HG03469 (cell line): ENCODE data around the gene PDK3.
A peak's percentile ranks its signal among the peaks of the same experiment; 100 is the strongest.

Experiments
- ATAC-seq: cut with Tn5 transposase; IDR thresholded peaks from one replicate; pipeline ENCODE4 v1.9.1; 2021; ENCODE audit warnings: mild to moderate bottlenecking, moderate library complexity, moderate number of reproducible peaks; ENCODE audit not compliant: unreplicated experiment

PDK3 gene

DNA sequence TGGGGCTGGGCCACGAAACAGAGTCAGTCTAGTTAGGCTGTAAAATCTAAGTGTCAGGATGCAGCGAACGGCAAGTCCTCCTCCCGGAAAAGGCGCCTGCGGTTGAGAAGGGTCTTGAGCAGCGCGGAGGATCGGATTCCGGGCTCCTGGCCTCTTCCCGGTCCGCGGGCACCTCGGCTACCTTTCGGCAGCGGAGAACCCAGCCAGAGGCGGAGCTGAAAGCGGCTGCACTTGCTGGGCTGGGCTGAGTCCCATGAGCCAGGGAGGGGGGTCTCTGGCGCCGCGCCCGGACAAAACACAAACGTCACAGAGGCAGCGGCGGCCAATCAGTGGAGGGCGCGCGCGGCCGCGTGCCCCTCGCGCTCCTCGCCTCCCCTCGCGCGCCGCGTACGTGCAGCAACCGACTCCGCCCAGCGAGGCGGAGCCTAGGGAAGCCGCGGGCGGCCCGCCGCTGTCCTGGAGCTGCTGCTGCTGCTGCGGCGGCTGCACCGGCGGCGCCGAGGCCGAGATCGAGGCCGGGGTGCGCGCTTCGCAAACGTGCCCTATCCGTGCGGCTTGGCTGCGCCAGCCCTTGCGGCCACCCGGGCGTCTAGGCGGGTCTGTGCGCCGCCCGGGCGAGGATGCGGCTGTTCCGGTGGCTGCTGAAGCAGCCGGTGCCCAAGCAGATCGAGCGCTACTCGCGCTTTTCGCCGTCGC, at the start of gene PDK3:
Gene PDK3, plus strand, starts transcription at position 451 of the 696 bp plus-strand sequence. Its CDS starts 170 bp downstream, at position 621.
- peak; percentile 94 for ATAC-seq

DNA sequence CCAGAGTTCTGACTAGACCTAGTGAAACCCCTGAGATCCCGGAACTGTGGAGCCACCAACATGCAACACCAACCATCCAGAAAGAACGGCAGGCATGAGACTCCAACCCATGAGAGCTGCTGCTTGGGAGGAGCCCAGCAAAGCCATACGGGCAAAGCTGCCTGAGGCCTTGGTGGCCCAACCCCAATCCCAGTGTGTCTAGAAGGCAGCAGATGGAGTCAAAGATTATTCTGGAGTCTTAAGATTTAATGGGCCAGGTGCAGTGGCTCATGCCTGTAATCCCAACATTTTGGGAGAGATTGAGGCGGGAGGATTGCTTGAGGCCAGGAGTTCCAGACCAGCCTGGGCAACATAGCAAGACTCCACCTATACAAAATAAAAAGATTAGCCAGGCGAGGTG, 49.2 kb upstream of the PDK3 start:
- no peak for ATAC-seq

DNA sequence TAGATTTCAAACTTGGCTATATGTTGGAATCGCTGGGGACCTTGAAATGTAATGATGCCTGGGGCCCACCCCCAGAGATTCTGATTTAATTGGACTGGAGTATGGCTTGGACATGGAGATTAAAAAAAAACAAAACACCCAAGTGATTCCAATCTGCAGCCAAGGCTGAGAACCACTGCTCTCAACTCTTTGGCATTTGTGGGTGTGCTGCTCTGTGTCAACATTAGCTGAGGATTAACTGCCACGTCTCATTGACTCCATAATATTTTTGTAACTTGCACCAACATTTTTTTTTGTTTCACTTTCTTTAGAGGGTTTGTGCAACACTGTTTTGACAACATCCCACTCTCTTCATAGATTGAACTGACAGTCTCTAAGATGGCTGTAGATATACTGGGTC, 41.1 kb upstream of the PDK3 start:
- no peak for ATAC-seq

DNA sequence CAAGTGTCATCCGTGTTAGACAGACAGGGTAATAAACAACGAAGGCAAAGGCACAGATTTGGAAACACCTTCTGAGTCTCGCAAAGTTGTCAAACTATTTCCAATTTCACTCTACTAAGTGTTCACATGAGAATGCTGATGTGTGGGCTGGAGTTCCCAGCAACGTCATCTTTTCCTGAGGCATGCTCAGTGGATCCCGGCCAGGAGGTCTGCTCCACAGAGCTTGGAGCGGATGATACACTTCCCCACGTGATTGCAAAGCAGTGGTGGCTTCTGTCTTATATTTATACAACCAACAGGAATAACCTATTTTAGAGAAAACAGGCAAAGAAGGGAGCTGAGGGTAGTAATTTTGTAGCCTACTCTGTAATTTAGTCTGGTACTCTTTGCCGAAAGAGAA, 40.1 kb upstream of the PDK3 start:
- ATAC-seq, result no peak

DNA sequence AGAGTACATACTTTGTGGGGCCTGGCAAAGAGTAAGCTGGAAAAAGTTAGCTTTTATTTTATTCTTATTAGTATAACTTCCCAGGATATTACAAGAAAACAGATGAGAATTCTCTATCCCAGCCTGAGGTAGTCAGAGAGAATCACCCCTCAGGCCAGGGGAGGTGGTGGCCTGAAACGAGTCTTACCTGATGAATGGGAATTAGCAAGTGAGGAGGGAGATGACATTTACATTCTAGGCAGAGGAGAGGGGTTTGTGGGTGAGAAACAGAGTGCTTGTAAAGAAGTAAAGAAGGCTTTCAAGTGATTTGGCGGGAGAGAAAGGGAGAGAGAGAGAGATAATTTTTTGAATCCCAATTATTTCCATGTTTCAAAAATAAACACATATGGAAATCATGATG, 39.3 kb upstream of the PDK3 start:
- no peak for ATAC-seq

DNA sequence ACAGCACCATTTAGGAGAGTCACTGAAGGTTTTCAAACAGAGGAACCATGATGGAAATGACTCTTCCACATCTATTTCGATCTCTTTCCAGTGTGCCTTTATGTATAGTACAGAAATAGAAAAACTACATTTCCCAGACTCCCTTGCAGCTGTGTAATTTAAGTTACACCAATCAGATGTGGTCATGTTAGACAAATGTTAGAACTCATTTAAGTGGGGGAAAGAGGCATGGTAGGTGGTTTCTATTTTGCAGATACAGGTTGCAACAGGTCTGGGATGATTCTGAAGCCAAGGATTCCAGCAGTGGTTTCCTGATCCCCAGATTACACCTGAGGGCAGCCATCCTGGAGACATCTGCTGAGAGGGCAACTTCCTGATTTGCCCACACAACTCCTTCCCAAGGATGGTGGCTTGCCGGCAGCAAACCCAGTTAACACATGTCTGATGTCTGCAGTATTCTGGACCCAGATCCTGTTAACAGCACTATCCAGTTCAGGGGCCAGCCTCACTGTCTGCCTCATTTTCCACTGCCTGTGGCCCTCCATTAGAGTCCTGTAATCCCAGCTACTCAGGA, 38.7 kb upstream of the PDK3 start:
- ATAC-seq, result no peak

DNA sequence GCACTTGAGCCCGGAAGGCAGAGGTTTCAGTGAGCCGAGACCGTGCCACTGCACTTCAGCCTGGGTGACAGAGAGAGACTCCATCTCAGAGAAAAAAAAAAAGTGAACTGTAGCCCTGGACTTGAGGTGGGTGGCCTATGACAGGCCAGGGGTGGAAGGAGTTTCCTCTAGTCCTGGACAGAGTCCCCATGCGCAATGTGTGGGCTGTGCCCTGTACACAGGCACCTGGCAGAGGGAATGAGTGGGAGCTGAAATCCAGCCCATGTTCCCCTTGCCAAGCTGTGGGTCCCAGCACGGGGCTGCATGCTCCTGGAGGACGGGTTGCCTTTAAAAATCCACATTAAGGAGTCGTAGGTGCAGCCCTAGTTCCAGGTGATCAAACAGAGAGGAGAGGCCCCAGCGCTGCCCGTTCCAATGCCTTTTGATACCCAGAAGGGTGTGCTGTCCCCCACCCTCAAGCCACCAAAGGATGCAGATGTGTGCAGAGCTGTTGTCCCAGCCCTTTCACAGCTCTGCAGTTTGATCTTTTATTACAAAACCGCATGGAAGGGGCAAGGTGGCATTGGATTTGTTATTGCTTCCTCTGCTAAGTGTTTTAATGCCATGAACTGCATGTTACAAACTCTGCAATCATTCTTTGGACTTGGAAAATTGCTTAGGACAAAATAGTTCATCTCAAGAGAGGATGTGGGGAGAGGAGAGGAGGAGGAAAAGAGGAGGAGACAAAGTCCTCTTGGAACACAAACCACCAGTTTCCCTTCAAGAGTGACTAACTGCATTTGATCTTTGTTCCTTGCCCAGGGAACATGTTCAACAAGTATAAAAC, 38.0 kb upstream of the PDK3 start:
- no peak for ATAC-seq

DNA sequence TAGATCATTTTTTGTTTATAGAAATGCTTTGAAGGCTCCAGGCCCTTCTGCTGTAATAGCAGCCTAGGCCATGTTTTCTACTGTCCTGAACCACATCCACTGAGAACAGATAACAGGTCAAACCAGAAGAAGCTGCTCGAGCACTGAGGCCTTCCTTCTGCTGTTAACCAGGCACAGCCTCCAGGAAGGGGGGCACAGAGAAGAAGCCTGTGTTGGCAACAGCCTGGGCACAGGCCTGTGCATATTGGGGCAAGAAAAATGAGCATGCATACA, 37.4 kb upstream of the PDK3 start:
- ATAC-seq, result no peak

DNA sequence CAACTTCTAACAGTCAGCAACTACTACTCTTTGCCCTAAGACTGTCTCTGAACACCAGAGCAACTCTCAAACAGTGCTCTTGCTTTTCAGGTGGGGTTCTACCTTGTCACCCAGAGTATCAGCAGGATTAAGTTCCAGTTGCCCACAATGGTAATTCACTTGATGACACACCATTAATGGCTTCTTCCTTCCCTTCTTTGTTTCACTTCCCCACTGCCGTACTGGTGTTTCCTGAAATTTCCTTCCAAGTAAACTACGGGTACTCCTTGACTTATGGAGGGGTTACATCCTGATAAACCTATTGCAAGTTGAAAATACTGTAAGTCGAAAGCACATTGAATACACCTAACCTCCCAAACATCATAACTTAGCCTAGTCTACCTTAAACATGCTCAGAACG, 36.6 kb upstream of the PDK3 start:
- no peak for ATAC-seq

DNA sequence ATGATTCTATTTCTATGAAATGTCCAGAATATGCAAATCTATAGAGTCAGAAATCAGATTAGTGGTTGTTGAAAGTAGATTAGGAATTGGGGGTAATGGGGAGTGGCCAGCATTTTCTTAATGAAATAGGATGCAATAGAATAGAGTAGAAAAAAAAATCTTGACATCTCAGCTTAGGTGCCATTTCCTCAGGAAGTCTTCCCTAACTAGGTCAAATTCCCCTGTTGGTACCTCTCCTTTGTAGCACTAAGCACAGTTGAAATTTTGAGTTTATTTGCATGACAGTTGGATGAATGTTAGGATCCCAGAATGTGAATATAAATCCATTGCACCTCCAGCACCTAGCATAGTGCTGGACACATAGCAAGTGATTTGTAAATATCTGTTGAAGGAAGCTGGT, 30.0 kb upstream of the PDK3 start:
- no peak for ATAC-seq

DNA sequence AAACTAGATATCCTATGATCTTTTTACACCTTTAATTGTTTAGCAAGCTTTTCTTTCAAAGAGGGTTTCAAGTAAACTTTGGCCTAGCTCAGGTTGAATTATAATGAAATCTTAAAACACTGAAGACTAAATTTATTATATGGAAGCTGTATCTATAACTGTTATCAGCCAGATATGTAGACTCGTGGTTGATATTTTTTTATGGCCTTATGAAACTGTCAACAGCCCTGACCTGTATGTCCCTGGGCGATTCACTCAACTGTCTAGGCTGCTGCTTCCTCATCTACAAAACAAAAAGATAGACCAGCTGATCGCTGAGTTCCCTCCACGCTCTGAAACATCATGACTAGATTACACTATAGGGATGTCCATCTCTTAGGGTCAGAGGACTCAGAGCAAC, 21.2 kb upstream of the PDK3 start:
- ATAC-seq, result no peak

DNA sequence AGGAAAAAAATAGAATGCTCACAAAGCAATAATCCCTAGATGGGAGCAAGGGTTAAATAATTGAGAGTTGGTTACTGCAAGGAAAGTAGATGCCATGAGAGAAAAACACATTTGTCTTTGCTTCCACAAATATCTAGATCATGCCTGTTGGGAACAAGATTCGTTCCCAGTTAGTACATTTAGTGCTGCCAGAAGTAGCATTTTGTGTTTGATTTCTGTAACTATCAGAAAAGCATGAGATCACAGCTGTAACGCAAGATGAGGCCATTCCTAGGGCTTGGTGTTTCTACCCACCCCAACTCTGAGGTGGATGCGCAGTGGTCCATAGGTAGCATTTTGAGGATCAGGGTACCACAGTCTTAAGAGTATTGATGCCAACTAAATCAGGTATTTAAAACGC, 20.4 kb upstream of the PDK3 start:
- no peak for ATAC-seq

DNA sequence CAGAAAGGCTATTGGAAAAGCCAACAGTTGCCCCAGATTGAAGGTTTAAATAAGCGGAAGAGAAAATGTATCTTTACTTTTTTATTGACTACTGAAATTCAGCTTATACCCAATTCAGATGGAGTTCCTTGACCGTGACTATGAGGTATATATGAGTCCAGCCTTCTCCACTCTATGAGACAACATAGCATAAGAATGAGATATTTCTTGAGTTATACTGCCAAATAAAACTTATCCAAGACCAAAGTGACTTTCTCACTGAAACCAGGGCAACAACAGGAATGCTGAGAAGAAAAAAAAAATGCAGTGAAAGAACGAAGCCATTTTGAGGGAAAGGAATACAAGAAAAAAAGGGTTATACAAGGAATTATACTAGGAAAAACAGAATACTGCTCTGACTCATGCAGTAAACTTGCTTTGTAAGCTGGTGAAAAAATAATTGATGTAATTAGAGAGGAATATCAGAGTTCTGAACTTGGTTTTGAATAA, 16.3 kb upstream of the PDK3 start:
- ATAC-seq, result no peak

DNA sequence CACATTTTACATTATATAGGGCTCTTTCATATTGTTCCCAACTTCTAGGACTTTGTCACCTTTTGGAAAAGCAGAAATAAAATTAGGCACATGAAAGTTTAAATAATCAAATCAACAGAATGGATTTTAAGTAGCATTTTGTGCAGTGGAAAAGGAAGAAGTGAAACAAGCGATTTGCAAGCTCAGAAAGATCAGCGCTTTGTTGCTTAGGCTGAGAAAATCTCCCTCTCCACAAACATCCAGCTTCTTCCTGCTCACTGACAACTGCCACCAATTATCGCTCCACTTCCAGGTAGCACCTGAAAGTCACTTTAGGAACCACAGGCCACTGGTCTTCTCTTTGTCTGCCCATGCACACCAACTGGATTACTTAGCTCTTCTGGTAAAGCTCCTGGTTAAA, 2.0 kb upstream of the PDK3 start:
- no peak for ATAC-seq

DNA sequence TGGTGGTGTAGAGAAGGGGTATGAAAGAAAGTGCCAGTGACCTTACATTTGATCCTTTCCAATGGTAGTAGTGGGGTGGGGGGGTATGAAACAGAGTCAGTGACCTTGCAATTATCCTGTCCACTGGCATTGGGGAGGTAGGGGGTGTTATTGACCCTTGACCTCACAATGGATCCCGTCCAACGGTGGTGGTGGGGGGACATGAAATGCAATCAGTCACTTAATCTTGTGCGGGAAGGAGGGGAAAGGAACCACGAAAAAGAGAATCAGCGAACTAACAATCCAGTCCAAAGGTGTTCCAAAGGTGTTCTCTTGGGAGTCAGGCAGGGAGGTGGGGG, 619 bp upstream of the PDK3 start:
- no peak for ATAC-seq

DNA sequence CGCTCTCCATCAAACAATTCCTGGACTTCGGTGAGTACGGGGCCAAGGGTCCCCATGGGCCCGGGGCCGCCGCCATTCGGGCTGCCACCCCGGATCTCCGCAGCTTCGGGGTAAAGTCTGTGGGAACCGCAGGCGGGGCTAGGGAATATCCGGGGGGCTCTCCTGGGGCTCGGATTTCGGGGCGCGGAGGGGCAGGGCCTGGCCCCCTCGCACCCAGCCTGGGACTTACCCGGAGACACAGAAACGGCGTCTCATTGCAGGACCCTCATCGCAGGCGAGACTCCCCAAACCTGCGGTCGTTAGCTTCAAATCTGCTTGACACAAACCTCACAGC, 413 bp downstream of the PDK3 start:
- ATAC-seq, result no peak

DNA sequence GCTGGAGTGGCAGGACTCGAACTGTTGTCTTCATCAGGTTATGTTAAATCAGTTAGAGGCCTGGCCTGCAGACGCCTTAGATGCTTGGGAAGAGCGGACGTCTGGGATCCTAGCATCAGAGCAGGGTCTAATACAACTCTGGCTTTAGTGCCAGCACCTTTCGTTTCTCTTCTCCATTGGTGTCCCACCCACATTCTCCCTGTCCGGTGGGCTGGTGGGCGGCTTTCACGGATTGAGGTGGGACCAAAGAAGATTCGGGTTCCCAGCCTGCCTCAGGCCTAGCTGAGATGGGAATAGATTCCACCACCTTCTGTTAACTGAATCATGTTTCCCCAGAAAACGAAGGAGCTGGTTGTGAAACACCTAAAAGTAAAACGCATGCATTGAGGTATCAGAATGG, 939 bp downstream of the PDK3 start:
- ATAC-seq, result no peak

DNA sequence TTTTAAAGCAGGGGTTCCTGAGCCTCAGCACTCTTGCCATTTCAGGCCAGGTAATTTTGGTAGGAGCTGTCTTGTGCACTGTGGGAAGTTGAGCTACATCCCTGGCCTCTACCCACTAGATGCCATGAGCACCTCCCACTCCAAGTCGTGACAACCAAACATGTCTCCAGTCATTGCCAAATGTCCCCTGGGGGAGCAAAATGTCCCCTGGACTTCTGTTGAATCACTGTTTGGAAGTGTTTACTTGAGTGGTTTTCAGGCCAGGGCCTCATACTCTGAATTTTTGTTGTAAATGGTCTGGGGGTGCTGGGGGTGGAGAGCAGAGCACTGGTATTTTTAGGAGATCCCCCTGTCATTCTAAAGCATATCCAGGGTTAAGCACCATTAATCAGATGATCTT, 3.2 kb downstream of the PDK3 start:
- no peak for ATAC-seq

DNA sequence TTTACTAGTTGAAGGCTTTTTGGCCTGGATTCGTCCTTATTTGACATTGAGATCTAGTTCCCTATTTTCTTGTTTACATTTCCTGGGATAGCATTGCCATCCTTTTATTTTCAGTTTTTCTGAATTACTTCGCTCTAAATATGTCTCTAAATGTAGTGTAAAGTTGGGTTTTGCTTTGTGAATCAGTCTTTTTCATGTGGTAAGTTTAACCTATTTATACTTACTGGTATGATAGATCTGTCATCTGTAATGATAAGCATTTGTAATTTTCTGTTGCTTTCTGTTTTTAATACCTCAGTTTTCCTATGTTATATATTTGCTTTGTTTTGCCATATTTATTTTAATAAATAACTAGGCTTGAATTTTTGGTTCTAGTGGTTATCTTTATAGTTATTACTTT, 6.7 kb downstream of the PDK3 start:
- no peak for ATAC-seq

DNA sequence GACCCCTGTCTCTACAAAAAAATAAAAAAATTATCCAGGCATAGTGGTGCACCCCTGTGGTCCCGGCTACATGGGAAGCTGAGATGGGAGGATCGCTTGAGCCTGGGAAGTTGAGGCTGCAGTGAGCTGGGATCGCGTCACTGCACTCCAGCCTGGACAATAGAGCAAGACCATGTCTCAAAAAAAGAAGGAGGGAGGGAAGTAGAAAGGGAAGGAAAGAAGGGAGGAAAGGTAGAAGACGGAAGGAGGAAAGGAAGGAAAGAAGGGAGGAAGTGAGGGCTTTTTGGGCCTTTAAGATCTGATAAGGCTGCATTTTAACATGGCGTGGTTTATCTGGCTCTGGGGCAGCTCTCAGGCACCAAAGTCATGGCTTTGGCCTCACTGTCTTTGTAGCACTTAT, 10.4 kb downstream of the PDK3 start:
- no peak for ATAC-seq

DNA sequence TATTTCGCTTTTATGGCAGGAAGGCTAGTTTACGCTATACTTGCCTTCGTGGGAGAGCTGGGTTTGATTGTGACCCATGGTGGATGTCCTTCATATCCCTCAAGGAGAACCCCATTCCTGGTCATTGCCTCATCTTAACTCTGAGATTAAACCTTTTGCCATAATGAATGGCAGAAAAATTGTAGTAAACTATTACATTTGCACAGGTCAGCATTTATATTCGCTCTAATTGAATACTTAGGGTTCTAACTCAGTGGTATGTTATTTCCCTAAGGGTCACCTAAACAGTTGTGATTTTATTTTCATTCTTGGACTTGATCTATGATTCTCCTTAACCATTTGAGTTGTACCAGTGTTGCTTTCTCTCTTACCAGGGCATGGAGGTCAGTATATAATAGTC, 13.4 kb downstream of the PDK3 start:
- no peak for ATAC-seq

DNA sequence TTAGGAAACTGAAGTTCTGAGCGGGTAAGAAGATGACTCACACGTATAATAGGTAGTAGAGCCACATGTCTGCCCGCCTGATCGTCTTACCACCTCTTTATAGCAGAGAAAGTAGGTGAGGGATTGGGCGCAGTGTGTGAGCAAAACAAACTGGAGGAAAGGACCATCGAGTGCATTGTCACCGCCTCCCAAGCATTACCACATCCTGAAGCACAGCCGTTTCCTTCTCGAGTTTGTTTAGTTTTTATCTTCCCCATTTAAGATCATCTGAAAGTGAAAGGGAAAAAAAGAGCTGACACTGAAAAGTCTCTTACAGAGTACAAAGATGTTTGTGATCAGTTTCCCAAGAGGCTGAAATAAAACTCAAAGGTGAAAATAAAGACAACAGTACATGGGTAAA, 14.8 kb downstream of the PDK3 start:
- ATAC-seq, result peak; percentile 90
